Psoas muscle (tissue), 8 donors: ENCODE measurements around the gene DNAH11. TPM values are rescaled to one million over a fixed set of nuclear protein-coding genes. Genes with fewer than 3 reads are reported as not detected.

Source experiments
- ATAC-seq, 4 donors: fragments of 200-7000 bp; cut with Tn5 transposase; one replicate each; pipeline ENCODE4 v1.9.1; 2020; ENCODE audit warnings: moderate library complexity in 3 of 4, mild to moderate bottlenecking in 2 of 4
- DNase-seq, 2 donors: peaks; one replicate each; pipeline ENCODE4 v3.0.0-alpha.2; 2020
- H3K27ac ChIP-seq: fragments of 200-600 bp; one replicate; pipeline ENCODE4 v1.8.0; 2022
- H3K27me3 ChIP-seq, 3 donors: fragments of 200-600 bp in 1 of 3; one replicate each; pipeline versions ENCODE4 v1.6.1 to v1.8.0; 2013 to 2022; ENCODE audit warnings: low read length in 2 of 3, mild to moderate bottlenecking in 2 of 3, moderate library complexity in 1 of 3; ENCODE audit not compliant: insufficient read depth in 3 of 3
- H3K36me3 ChIP-seq, 2 donors: fragments of 200-600 bp in 1 of 2; one replicate each; pipeline versions ENCODE4 v1.6.1 to v1.8.0; 2013 to 2022; ENCODE audit warnings: low read depth in 1 of 2, mild to moderate bottlenecking in 1 of 2, moderate library complexity in 1 of 2; ENCODE audit not compliant: insufficient read depth in 1 of 2
- H3K4me1 ChIP-seq: fragments of 200-600 bp; one replicate; pipeline ENCODE4 v1.8.0; 2022
- H3K4me3 ChIP-seq: fragments of 200-600 bp; one replicate; pipeline ENCODE4 v1.8.0; 2022; ENCODE audit warnings: mild to moderate bottlenecking
- H3K9me3 ChIP-seq: fragments of 200-600 bp; one replicate; pipeline ENCODE4 v1.8.0; 2022
- CTCF ChIP-seq: fragments of 200-600 bp; IDR thresholded peaks from one replicate; pipeline ENCODE4 v1.8.0; 2022; ENCODE audit warnings: antibody characterized with exemption
- WGBS, 3 donors: extraction: QIAGEN DNeasy Blood & Tissue Kit; methylation state at CpG; one replicate each; pipeline versions ENCODE4 v1.1.6 to v1.1.7; 2013; 5-methylcytosine and 5-hydroxymethylcytosine counted together
- intact Hi-C, 2 donors: fragments of 100-400 bp; cut with DNase I; formaldehyde crosslinking; loops; one replicate each; pipeline versions ENCODE4 v1.11.0 to v1.14.2; 2022
- polyA plus RNA-seq, 3 donors: library from polyadenylated mRNA; stranded (reverse); fragments of 200-250 nt; gene quantifications; one replicate each; pipeline ENCODE4 v1.2.3, GENCODE V29; 2013
- total RNA-seq, 4 donors: library from RNA; stranded (reverse); fragmentation: NEBNext Ultra II Directional in 2 of 4; extraction: Animal tissue kit (Norgen Biotek cat#: 25700) in 2 of 4; gene quantifications; one replicate each; pipeline versions ENCODE4 v1.2.1 to v1.2.4, GENCODE V29; 2021 to 2023
- donor health status: healthy with polysubstance abuse.
- donor health status: DM: no; HTN: no; CAD: no; lungs with moderate emphysema.
- donor health status: Bipolar disorder and iron deficiency.
- donor health status: healthy.
- donor health status: DM: yes; HTN: yes; CAD: no.
- donor health status: DM: no; HTN: no; CAD: no.
- donor health status: DM: no; HTN: no; CAD: no.
- donor health status: DM: yes; HTN: yes; CAD: no.

DNAH11 gene
- total and polyA plus RNA-seq, 7 donors, result 0.01 to 0.93 (median 0.28) TPM

- ATAC-seq, result no peak
- no peak for TF ChIP-seq CTCF
These were observed 373.8 kb downstream of the DNAH11 start for GRCh38 chr7:21916629-21917028.

GRCh38 chr7:21918216-21918615 lies 375.4 kb downstream of the DNAH11 start:
- no peak for TF ChIP-seq CTCF
- H3K4me3 ChIP-seq, result no peak overlapping the region
- WGBS, 3 donors, result 89 to 95% (median 93%) methylated on average over 2 of the region's 2 CpGs
- H3K9me3 ChIP-seq, result no peaks in the 10 kb centered on the region
- no peaks in the 10 kb centered on the region for H3K36me3 ChIP-seq
- H3K4me1 ChIP-seq, result no peaks in the 10 kb centered on the region
- no peak overlapping the region for H3K27ac ChIP-seq
- intact Hi-C loops, result no loop called here
- ATAC-seq (no peak), DNase-seq (no peak)
- H3K27me3 ChIP-seq, result no peaks in the 10 kb centered on the region

More at GRCh38 chr7:21916629-21917028, 373.8 kb downstream of the DNAH11 start:
- Histone ChIP-seq H3K36me3 (no peaks in the 10 kb centered on the region), H3K27ac (no peak overlapping the region), H3K27me3 (no peaks in the 10 kb centered on the region), H3K9me3 (no peaks in the 10 kb centered on the region), H3K4me1 (peaks cover 13% of the 10 kb centered on the region), H3K4me3 (no peak overlapping the region)
- DNase-seq, result no peak
- WGBS, 3 donors, result 84 to 95% (median 88%) methylated on average over 5 of the region's 5 CpGs
- intact Hi-C loops, result no loop called here

GRCh38 chr7:21920936-21921335 lies 378.1 kb downstream of the DNAH11 start:
- Histone ChIP-seq H3K27ac (no peak overlapping the region), H3K9me3 (no peaks in the 10 kb centered on the region), H3K27me3 (no peaks in the 10 kb centered on the region), H3K4me3 (no peak overlapping the region), H3K4me1 (peaks cover 7% of the 10 kb centered on the region), H3K36me3 (no peaks in the 10 kb centered on the region)
- no peak for TF ChIP-seq CTCF
- ATAC-seq (no peak), DNase-seq (no peak)
- intact Hi-C loops, result no loop called here
- WGBS, 3 donors, result 63 to 64% (median 64%) methylated on average over 3 of the region's 3 CpGs

GRCh38 chr7:21922605-21923004 lies 379.8 kb downstream of the DNAH11 start:
- intact Hi-C loops, result no loop called here
- DNase-seq, result no peak
- Histone ChIP-seq H3K4me3 (no peak overlapping the region), H3K9me3 (no peaks in the 10 kb centered on the region), H3K27ac (no peak overlapping the region), H3K27me3 (no peaks in the 10 kb centered on the region), H3K4me1 (peaks cover 7% of the 10 kb centered on the region), H3K36me3 (no peaks in the 10 kb centered on the region)
- TF ChIP-seq CTCF, result no peak
- WGBS, 3 donors, result 89 to 93% (median 90%) methylated on average over 5 of the region's 5 CpGs
- no peak for ATAC-seq

- intact Hi-C loops, result no loop called here
- H3K27me3 ChIP-seq, result no peaks in the 10 kb centered on the region
- H3K27ac ChIP-seq, result no peak overlapping the region
- peak in 2 of 4 donors; percentile 41 to 57 for ATAC-seq
- WGBS, 3 donors, result 27 to 48% (median 33%) methylated on average over 2 of the region's 2 CpGs
- no peak for DNase-seq
- H3K9me3 ChIP-seq, result no peaks in the 10 kb centered on the region
- peaks cover 7% of the 10 kb centered on the region for H3K4me1 ChIP-seq
- no peak for TF ChIP-seq CTCF
- H3K36me3 ChIP-seq, result no peaks in the 10 kb centered on the region
- H3K4me3 ChIP-seq, result no peak overlapping the region
These were observed 380.8 kb downstream of the DNAH11 start for GRCh38 chr7:21923658-21924057.
